ENCODE results near the gene ZDHHC12.

Gene ZDHHC12

DNA sequence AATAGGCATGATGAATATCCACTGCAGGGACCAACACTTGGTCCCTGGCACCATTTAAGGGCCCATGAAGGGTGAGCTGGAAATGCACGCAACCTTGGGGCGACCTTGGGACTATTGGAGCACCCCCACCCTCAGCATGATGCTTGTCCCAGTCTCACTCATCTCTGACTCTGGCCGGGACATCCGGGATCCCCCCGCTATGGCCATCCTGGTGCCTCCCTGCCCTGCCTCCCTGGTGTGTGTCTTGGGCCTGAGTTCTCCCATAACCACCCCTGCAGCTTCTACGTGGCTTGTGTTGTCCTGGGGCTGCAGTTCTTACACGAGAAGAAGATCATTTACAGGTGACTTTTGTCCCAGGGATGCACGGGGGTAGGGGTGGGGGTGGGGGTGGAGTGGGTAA, 5.9 kb downstream of the ZDHHC12 start:
- DNase-seq (ENCODE audit: low read depth): no peak
- no peak for TF ChIP-seq CTCF (IDR thresholded peaks at IDR 0.05; ENCODE audit: insufficient read depth, low read depth, low read length, missing control alignments)
- H3K4me3 ChIP-seq (ENCODE audit: low read length): no peak overlapping the region

DNA sequence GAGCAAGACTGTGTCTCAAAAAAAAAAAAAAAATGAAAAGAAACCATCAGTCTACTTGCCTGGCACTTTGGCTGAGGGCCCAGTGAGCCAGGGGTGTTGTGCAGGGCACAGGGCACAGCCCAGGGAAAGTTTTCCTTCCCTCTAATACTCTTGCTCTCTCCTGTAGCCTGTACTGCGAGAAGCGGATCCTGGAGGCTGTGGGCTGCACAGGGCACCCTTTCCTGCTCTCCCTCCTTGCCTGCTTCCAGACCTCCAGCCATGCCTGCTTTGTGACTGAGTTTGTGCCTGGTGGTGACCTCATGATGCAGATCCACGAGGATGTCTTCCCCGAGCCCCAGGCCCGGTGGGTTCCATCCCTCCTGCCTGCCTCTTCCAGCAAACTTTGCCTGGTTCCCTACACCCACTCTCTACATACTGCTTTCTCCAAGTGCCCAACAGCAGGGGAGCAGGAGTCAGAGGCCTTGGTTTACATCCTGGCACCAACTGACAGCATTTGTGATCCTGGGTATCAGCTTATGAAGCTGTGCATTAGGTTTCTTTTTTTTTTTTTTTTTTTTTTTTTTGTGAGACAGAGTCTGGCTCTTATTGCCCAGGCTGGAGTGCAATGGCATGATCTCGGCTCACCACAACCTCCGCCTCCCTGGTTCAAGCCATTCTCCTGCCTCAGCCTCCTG, 7.2 kb downstream of the ZDHHC12 start:
- no peak overlapping the region for H3K4me3 ChIP-seq (ENCODE audit: low read length)
- no peak for DNase-seq (ENCODE audit: low read depth)
- TF ChIP-seq CTCF (IDR thresholded peaks at IDR 0.05; ENCODE audit: insufficient read depth, low read depth, low read length, missing control alignments): no peak

DNA sequence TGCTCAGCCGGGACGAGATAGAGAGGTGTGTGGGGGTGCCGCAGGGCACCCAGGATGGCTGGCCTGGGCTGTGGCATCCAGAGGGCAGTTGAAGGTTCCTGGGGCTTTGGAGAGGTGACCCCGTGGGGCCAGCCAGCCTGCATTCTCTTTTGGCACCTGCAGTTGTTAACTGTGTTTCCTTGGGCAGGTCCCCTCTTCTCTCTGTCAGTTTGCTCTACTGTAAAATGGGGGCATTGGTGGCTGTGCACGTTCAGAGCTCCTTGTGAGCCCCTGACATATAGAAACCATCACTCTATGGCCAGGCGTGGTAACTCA, 8.5 kb downstream of the ZDHHC12 start:
- TF ChIP-seq CTCF (IDR thresholded peaks at IDR 0.05; ENCODE audit: insufficient read depth, low read depth, low read length, missing control alignments): no peak
- no peak for DNase-seq (ENCODE audit: low read depth)
- H3K4me3 ChIP-seq (ENCODE audit: low read length): no peak overlapping the region

DNA sequence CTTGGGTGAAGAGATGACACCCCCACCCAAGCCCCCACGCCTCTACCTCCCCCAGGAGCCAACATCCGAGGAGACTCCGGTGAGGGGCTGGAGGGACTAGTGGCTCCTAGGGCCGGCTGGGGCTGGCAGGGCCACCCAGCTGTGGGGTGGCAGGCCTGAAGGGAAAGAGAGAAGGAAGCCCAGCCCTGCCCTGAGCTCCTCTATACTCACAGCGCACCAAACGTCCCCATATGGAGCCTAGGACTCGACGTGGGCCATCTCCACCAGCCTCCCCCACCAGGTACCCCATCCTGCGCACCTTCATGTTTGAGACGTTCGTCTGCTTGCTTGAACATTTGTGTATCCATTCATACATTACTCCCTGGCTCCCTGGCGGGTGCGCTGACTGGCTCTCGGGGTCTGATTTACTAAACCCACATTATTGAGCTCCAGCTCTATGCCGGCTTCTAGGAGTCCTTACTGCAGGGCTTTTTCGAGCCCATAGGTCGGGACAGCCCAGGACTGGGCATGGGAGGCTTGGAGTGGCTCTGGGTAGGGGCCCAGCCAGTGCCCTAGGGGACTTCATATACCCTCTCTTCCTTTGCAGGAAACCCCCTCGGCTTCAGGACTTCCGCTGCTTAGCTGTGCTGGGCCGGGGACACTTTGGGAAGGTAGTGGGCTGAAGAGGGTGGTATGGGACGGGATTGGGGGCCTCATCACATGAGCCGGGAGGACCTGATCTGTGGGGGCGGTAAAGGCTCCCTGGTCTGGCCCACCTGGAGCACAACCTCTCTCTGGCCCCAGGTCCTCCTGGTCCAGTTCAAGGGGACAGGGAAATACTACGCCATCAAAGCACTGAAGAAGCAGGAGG, 9.1 kb downstream of the ZDHHC12 start:
- no peak overlapping the region for H3K4me3 ChIP-seq (ENCODE audit: low read length)
- no peak for DNase-seq (ENCODE audit: low read depth)
- TF ChIP-seq CTCF (IDR thresholded peaks at IDR 0.05; ENCODE audit: insufficient read depth, low read depth, low read length, missing control alignments): no peak

DNA sequence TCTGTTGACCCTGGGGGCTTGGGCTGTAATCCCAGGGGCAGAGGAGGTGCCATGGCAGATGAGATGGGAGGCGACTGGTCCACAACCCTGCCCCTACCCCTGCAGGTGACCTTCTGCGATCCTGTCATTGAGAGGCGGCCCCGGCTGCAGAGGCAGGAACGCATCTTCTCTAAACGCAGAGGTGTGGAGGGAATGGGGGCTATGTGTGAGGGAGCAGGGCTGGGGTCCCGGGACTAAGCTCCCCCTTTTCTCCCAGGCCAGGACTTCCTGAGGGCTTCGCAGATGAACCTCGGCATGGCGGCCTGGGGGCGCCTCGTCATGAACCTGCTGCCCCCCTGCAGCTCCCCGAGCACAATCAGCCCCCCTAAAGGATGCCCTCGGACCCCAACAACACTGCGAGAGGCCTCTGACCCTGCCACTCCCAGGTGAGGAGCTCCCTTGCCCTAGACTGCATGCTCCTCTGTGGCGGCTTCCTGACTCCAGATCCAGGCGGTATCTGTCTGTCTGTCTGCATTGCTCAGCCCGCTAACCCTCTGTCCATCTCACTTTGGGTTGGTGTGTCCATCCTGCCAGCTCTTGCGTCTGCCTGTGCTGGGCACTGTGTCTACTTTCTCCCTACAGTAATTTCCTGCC, 9.9 kb downstream of the ZDHHC12 start:
- H3K4me3 ChIP-seq (ENCODE audit: low read length): no peak overlapping the region
- DNase-seq (ENCODE audit: low read depth): no peak
- TF ChIP-seq CTCF (IDR thresholded peaks at IDR 0.05; ENCODE audit: insufficient read depth, low read depth, low read length, missing control alignments): no peak

- no peak for TF ChIP-seq CTCF (IDR thresholded peaks at IDR 0.05; ENCODE audit: insufficient read depth, low read depth, low read length, missing control alignments)
- no peak for DNase-seq (ENCODE audit: low read depth)
- H3K4me3 ChIP-seq (ENCODE audit: low read length): no peak overlapping the region
These were observed 10.5 kb downstream of the ZDHHC12 start for GRCh38 chr9:128713411-128713780.
